CD4-positive, alpha-beta T cell treated with Interleukin-6 for 4 hours (primary cell): ENCODE measurements around the gene PHACTR3.

Experiments used
- DNase-seq: peaks from one replicate; pipeline ENCODE4 v3.0.0-alpha.2; 2020; ENCODE audit warnings: mixed read lengths

Gene PHACTR3

DNA sequence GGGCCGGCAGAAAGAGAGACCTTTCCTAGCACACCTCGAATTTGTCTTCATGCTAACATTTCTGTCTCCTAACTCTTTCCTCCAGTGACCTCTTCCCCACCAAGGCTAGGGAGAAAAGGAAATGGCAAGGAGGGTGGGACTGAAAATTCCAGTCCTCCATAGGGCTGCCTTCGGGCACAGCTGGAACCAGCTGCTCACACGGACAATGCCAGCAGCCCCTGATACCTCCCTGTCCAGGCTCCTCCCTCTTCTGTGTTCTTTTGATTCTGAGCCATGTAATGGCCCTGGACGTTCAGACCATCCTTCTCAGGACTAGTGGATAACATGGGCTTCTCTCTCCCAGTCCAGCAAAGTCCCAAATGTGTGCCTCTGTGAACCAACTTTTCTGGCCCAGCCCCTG lies 29.1 kb upstream of the PHACTR3 start:
- no peak for DNase-seq

DNA sequence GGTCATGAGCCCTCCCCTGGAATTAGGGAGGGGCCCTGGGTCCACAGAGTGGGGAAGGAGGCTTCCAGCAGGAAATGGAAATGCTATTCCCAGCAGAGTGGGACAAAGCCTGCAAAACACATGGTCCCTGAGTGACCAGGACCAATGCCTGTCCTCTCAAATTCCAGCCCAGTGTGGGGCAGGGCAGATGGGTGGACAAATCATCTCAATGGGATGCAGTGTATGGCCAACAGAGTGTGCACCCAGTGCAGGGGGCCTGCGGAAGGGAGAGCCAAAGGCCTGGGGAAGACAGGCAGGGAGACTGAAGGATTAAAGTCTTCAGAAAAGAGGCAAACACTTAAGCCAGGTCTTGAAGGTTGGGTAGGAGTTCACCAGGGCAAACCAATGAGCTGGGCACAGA lies 28.7 kb upstream of the PHACTR3 start:
- DNase-seq = no peak

- DNase-seq = no peak
Measured at GRCh38 chr20:59576216-59576953, 28.0 kb upstream of the PHACTR3 start.

DNA sequence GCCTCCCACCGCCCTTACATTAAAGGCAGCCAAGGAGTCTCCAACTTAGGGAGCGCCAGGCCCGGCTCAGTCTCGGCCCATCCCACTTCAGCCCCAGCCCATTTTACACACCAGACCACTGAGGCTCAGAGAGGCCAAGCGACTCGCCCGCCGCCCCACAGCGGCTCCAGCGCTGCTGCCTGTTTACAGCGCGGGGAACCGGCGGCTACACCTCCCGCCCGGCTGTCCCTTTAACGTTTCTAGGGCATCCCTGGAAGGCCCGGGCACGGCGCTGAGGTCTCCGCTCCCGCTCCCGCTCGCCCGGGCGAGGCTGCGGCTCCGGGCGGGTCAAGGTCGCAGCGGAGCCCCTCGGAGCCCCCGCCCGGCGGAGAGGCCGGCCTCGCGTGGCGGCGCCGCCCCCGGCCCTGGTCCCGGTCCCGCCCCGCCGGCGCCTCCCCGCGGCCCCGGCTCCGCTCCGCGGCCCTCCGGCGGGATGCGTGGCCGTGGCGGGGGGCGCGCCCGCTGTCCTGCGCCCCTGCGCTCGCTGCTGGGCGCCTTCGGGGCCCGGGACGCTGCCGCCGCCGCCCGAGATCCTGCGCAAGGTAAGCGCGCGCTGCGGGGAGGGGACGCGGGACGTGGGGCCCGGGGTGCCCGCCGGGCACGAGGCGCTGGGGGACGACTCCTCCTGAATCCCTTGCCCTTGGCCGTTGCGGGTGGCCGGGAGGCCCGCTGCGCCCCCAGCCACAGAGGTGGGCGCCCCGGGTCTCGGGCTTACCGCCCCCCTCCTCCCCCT lies 27.1 kb upstream of the PHACTR3 start:
- no peak for DNase-seq

DNA sequence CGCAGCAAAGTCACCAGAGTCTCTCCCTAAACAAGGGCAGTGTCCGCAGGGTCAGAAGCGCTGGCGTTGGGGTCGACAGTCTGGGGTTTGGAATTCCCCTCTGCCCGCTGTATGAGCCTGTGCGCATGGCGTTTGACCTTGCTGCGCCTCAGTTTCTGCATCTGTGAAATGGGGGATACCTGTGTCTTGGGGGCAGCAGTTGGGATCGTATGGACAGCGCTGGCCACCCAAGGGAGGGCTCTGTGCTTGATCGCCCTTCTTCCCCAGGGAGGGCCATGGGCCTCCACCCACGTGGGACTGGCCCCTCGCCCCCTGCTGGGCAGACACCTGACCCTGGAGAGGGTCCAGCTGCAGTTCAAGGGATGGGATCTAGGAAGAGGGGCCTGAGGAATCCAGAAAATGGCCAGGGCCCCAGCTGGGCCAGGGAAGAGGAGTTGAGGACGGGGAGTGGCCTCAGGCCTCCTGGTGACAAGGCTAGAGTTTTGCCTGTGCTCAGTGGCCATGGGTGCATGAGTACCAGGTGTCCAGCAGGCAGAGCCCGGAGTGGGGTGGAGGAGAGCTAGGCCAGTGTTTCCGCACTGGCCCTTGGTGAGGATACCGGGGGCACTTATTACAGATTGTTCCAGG lies 26.4 kb upstream of the PHACTR3 start:
- no peak for DNase-seq

DNA sequence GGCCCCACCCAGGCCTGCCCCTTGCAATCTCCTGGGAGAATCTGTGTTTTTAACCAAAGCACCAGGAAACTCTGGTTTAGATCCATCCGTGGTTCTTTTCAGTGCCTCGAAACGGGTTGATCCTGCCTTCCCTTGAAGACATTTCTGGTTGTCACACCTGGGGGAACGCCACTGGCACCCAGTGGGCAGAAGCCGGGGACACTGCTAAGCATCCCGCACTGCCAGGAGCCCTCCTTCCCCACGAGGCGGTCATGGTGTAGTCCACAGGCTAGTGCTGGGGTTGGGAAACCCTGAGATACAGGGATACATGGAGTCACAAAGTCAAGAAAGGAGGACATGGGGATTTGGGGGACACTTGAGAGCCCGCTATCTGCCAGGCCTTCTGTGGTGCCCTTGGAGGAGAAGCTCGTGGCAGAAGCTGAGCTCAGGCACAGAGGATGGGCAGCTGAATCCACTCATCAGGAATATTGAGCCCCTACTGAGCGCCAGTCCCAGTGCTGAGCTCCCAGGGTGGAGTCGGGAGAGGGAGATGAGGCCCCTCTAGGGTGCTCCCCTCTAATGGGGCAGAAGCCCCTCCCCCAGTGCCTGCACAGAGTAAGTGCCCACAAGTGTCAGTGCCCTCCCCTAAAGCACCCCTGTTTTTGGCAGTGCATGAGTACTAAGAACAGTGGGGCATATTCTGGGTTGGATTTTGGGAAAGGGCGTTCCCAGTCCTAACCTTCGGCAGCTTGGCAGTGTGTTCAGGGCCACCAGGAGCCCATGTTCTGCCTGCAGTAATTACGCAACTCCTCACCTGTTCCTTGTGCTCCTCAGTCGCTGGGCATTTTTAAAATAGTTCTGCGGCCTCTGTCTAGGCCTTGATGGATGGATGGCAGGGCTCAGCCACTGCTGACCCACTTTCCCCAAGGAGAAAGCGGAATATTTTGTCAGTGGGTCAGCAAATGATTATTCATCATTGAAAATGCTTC lies 25.6 kb upstream of the PHACTR3 start:
- no peak for DNase-seq

- no peak for DNase-seq
Measured at GRCh38 chr20:59579404-59580145, 24.8 kb upstream of the PHACTR3 start.

GRCh38 chr20:59580146-59580946 lies 24.0 kb upstream of the PHACTR3 start:
- no peak for DNase-seq

- DNase-seq = no peak
Measured at GRCh38 chr20:59580991-59581401, 23.3 kb upstream of the PHACTR3 start.

DNA sequence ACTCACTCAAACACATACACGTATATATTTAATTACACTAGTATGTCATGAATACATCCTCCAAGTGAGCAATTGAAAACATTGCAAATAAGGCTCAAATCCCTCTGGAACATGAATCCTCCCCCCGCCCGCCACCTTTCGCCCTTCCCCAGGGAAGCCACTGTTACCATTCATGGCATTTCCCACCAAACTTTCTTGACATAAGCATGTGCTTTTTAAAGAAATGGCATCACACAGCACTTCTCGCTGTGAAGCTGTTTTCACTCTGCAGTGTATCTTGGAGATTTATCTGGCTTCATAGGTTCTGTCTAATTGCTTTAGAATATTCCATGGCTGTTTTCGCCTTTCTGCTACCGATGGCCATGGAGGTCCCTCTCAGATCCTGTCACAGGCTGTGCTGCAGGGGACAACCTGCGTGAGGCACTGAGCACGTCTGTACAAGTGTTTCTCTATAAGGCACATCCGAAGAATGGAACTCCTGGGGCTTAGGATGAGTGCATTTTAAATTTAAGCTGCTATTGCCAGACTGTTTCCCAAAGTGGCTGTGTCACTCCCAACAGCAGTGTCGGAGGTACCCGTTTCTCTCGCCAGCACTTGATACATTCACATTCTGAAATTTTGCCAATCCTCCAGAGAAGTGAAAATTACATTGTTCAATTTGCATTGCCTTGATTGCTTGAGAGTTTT lies 22.2 kb upstream of the PHACTR3 start:
- DNase-seq = no peak

GRCh38 chr20:59583428-59584277 lies 20.7 kb upstream of the PHACTR3 start:
- DNase-seq = no peak

DNA sequence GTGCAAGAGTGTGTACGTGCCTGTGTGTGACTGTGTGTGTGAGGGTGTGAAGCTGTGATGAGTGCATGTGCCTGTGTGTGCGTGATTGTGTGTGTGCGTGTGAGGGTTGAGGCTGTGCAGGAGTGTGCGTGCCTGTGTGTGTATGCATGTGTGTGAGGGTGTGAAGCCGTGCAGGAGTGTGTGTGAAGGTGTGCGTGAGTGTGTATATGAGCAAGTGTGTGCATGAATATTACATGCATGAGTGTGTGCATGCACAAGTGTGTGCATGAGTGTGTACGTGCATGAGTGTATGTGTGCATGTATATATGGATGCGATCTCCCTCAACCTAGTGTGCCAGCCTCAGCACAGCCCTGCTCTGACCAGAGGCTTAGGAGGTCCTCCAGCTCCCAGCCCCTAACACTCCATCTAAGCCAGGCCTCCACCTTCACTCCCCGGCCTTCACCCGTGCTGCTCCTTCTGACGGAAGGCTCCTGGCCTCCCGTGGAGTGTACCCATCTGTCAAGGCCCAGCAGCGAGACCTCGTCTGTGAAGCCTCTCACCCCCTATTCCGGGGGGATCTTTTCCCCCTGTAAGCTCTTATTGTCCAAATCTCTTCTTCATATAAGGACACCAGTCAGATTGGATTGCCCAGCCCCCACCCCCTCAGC lies 19.9 kb upstream of the PHACTR3 start:
- DNase-seq = no peak

DNA sequence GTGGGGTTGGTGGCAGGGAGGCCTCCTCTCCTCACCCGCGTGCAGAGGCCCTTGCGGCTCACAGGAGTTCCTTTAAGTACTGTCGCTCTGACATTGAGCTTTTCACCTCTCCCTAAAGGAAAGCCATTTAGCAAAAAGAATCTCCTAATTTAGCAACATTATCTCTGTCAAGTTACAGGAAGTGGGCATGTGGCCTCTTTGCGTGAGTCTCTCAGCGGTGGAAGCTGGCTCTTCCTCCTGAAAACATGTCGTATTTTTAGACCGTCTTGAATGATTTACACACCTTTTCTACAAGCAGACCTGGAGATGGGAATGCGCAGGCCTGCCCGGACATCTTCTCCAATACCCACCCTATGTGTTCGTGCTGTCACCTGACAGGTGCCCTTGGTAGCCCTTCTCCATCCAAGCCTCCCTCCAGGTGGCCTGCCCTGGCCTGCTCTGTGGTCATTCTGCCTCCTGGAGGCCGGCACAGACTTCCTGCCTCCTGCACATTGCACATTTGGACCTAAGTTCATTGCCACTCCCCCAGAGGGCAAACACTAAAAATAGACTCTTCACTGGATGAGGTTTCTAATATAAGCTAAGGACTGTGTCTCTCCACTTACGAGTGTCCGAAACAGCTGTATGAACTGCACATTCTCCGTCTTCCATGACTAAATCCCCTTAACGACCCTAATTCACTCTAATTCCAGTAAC lies 18.5 kb upstream of the PHACTR3 start:
- DNase-seq = no peak

- no peak for DNase-seq
Measured at GRCh38 chr20:59586613-59587012, 17.7 kb upstream of the PHACTR3 start.

- DNase-seq = no peak
Measured at GRCh38 chr20:59587570-59587969, 16.8 kb upstream of the PHACTR3 start.

DNA sequence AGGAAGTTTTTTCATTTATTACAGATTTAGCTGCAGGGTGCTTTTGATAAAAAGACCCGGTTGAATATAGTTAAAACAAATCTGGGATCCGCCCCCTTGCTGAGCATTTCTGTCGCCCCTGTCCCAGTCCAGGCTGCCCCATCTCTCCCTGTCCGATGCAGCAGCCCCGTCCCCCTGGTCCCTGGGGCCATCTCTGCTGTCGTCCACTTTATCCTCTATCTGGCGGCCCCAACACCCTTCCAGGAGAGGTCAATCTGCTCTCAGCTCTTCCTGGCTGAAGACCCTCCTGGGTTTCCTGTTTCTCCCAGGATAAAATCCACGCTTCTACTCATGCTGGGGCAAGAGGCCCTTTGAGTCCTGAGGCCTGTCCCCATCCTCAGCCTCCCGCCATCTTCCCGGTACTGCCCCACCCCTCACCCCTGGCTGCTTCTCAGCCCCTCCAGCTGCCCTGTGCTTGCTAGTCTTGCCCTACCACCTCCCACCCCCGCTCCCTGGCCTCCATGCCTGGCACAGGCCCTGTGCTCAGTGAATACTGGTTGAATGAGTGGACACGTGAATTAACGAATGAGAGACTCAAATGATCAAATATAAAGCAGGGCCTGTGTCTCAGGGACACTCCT lies 16.0 kb upstream of the PHACTR3 start:
- DNase-seq = no peak

GRCh38 chr20:59589086-59589684 lies 15.2 kb upstream of the PHACTR3 start:
- no peak for DNase-seq
